ENCODE results near the gene MSRB1. TPM values are rescaled to one million over a fixed set of nuclear protein-coding genes. Genes with fewer than 3 reads are reported as not detected.

MSRB1 gene
- total and polyA plus RNA-seq, 2 of the 8 experiments (the other 6 are each of a cell fraction or from before 2014, with no cell fraction given) = 28.2 to 51.4 TPM

DNA sequence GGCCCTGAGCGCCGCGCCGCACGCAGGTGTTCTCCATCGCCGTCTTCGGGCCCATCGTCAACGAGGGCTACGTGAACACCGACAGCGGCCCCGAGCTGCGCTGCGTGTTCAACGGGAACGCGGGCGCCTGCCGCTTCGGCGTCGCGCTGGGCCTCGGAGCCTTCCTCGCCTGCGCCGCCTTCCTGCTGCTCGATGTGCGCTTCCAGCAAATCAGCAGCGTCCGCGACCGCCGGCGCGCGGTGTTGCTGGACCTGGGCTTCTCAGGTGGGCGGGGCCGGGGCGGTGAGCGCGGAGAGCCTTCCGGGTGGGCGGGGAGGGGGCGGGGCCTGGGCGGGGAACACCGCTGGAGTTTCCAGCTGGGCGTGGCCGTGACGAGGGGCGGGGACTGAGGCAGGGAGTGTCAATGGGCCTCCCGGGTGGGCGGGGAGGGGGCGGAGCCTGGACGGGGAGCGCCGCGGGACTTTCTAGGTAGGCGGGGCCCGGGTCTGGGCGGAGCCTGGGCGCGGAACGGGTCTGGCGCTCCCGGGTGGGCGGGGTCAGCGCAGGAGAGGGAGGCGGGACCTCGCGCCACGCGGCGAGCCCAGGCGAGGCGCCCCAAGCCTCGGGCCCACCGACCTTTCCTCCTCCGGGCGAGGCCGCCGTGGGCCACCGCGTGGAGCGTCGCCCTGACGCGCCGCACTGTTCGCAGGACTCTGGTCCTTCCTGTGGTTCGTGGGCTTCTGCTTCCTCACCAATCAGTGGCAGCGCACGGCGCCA lies 49.1 kb upstream of the MSRB1 start (continued):
- TF ChIP-seq HDAC2 (IDR thresholded peaks at IDR 0.05; ENCODE audit: borderline replicate concordance in 1 of 2, low read depth in 2 of 2, low read length in 2 of 2) (peak in 1 of 2 experiments; percentile 67; a peak in 1 of 4 replicates), CHD2 (IDR thresholded peaks at IDR 0.05; ENCODE audit: low read length) (no peak), MAFK (IDR thresholded peaks at IDR 0.05; ENCODE audit: low read depth, low read length) (no peak), TBP (IDR thresholded peaks at IDR 0.05; ENCODE audit: low read depth, low read length) (0 out of 2 replicates have a peak, but pooled peaks have one; percentile 29), KDM4A (IDR thresholded peaks at IDR 0.05; ENCODE audit: low read depth, low read length, severe bottlenecking) (peak; percentile 96), EGR1 (IDR thresholded peaks at IDR 0.05; ENCODE audit: borderline replicate concordance, low read depth, low read length) (no peak), SP1 (IDR thresholded peaks at IDR 0.05; ENCODE audit: low read depth, low read length) (peak; percentile 56), TAF7 (optimal IDR thresholded peaks at IDR 0.05; ENCODE audit: borderline replicate concordance, low read depth, low read length) (peak; percentile 52), TCF12 (IDR thresholded peaks at IDR 0.05; ENCODE audit: low read depth, low read length) (no peak), POLR2A (IDR thresholded peaks at IDR 0.05; ENCODE audit: control extremely low read depth in 1 of 2, low read depth in 2 of 2, low read length in 2 of 2) (peak in 1 of 2 experiments; percentile 88; a peak in 2 of 3 replicates), CREB1 (IDR thresholded peaks at IDR 0.05) (peak; percentile 37)
- TF ChIP-seq, protein P1, sequence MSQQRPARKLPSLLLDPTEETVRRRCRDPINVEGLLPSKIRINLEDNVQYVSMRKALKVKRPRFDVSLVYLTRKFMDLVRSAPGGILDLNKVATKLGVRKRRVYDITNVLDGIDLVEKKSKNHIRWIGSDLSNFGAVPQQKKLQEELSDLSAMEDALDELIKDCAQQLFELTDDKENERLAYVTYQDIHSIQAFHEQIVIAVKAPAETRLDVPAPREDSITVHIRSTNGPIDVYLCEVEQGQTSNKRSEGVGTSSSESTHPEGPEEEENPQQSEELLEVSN (IDR thresholded peaks at IDR 0.05) = peak; percentile 94

Measured in H1 (cell line).